HG02852 (cell line): ENCODE results near the gene PLBD1.

Experiments
- ATAC-seq: cut with Tn5 transposase; IDR thresholded peaks from one replicate; pipeline ENCODE4 v1.9.1; 2021; ENCODE audit warnings: mild to moderate bottlenecking, moderate library complexity; ENCODE audit not compliant: unreplicated experiment

Gene PLBD1

DNA sequence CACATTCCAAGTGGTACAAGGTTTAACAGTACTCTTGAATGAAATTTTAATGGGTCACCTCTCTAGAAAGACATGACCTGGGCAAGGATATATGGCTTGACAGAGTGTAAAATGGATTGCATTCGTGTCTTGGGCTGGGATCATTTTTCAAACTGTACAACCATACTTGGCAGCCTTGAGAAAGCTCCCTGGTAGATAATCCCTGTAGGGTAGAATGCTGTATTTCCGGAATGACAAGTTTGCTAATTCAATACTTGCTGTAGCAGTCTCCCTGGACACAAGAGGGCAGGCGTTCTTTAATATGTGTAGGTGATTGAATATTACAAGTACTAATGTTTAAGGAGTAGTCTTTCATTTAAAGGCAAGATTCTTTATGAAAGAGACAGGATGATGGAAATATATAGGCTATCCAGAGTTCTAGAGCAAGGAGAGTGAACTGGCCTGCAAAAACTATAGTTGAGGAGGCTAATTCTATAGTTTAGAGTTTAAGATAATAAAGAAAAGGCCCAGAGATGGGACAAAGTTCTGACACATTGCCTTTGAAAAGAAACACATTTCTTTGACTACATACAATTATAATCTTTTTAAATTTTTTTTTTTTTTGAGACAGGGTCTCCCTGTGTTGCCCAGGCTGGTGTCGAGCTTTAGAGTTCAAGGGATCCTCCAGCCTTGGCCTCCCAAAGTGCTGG is 53.4 kb downstream of the PLBD1 start:
- no peak for ATAC-seq

DNA sequence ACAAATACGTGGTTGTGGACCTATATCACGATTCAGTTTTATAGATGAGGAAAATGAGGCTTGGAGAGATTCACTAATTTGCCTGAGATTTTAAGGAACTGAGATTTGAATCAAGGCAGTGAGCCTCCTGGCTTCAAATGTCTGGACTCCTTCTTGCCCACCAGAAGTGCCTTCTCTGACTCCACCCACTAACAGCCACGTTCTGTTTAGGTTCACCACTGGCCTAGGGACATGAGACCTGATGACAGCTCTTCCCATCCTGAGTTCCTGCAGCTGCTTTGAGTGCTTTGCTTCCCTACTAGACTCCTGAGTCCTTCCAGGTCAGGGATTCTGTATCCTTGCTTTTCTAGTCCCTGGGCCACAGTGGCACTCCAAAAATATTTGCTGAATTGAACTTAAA is 57.1 kb downstream of the PLBD1 start:
- ATAC-seq, result no peak

DNA sequence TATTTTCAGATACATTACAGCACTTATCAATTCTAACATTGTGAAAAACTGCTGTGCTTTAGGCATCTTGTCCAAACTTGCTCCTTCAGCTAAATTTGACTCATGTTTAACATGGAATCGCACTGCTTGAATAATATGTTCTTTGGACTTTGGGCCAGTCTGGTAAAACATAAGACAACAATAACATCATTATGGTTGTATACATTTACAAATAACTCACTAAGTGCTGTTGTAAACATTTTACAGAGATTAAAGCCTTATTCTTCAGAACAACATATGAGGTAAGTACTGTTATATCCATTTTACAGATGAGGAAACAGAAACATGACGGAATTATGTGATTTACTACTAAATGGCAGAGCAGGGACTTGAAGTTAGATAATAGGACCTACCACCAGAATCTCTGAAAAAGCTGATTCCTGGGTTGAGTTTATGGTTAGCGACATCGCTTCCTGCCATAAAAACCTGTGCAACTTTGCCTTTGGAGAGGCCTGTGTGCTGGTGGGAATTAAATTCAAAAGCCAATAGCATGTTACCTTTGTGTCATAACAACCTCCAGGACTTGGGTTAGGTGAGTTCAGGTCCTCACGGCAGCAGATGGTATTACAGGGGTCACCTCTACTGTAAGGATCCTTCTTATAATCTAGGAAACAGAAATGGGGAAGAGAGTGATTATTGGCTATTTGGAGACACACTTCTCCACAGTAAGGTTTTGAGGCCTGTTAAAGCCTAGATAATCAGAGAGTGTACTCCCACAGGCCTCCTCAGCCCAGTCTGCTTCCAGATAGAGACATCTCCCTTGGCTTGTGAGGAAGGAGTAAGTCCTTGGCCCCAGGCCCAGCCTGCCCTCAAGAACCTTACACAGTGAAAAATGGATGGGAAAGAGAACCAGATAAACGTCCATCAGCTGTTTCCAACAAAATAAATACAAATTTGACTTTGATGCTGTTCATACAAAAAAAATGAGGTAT is 61.8 kb downstream of the PLBD1 start:
- ATAC-seq, result no peak

DNA sequence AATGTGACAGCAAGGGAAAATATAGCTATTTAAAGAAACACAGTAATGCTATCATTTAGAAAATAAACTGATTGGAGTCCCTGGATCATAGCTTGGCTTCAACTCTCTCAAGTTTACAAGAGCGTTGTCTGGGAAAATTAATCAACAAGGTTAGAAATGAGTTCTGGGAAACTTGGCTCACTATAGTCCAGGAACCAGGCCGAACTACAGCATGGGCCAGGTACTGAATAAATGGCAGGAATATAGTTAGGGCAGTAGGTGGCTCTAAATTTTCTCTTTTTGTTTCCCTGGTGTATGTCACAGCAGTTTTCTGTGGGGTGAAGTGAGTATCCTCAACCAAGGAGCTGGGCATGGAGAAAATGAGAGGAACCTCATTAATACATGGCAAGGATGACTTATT is 72.4 kb downstream of the PLBD1 start:
- ATAC-seq, result no peak

DNA sequence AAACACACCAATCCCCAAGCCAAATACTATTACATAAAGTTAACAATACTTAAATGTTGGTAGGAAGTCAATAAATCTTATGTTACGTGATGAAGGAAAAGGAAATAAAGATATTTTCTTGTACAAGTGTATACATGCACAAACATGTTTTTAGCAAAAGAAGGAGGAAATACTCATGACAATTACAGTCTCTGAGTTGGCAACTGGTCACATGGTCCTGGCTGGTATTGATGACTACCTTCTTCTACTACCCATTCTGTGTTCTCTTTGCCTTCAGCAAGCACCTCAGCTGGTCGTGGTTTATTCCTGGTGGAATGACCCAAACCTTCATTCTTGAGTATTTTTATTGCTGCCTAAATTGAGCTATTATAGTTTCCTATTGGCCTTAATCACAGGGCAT is 84.8 kb downstream of the PLBD1 start:
- no peak for ATAC-seq

DNA sequence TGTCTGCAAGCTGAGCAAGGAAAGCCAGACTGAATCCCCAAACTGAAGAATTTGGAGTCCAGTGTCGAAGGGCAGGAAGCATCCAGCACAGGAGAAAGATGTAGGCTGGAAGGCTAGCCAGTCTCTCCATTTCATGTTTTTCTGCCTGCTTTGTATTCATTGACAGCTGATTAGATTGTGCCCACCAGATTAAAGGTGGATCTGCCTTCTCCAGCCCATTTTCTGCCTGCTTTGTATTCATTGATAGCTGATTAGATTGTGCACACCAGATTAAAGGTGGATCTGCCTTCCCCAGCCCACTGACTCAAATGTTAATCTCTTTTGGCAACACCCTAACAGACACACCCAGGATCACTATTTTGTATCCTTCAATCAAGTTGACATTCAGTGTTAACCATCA is 85.3 kb downstream of the PLBD1 start:
- ATAC-seq, result no peak

DNA sequence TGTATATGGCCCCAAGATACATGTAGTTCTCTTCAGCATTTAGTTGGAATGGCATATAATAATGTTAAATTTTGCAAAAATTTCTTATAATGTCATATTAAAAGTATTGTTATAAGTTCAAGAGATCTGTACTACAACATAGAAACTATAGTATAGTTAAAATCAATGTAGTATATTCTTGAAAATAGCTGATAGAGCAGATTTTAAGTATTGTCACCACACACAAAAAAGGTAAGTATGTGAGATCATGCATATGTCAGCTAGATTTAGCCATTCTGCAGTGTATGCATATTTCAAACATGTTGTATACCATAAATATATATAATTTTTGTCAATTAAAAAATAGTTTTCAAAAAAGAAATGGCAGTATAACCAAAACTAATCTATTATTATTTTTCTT is 86.5 kb downstream of the PLBD1 start:
- no peak for ATAC-seq

DNA sequence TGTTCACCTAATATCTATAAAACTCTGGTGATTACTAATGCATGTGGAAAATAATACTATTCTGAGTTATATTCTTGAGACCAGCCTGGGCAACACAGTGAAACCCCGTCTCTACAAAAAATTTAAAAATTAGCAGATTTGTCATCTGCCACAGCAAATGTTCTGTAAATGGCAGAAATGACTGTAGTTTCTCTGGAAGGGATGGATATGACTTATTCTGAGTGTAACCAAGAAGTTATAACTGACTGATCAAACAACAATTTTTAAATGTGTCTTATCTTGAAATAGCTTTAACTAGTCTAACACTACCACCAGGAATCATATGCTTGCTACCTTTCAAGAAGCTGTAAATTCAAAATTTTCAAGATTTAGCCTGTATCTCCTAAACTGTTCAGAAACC is 88.7 kb downstream of the PLBD1 start:
- ATAC-seq, result no peak

DNA sequence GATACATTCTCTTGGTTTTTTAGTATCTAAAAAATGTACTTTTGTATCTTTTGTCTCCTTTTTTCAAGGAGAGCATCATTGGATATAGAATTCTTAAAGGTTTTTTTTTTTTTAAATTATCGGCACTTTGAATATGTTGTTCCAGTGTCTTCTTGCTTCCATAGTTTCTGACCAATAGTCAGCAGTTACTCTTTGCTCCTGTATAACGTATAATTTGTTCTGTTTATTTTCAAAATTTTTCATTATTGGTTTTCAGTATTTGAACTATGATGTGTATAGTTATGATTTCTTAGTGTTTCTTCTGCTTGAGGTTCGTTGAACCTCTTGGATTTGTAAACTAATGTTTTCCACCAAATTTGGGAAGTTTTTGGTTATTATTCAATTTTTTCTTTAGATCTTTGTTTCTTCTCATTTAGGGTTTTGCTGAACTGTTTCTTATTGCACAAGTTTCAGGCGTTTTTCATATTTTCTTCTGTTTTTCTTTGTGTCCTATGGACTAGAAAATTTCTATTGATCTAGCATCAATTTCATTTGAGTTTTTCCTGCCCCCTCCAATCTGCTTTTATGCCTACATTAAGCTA is 93.9 kb downstream of the PLBD1 start:
- no peak for ATAC-seq

DNA sequence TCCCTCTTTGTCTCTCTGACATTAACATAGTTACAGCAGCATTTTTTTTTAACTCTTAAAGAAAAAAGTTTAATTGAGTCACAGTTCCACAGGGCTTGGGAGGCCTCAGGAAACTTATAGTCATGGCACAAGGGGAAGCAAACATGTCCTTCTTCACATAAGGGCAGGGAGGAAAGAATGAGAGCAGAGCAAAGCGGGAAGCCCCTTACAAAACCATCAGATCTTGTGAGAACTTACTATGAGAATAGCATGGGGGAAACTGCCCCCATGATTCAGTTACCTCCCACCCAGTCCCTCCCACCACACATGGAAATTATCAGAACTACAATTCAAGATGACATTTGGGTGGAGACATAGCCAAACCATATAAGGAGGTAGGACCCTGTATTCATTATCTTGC is 96.2 kb downstream of the PLBD1 start:
- ATAC-seq, result no peak

DNA sequence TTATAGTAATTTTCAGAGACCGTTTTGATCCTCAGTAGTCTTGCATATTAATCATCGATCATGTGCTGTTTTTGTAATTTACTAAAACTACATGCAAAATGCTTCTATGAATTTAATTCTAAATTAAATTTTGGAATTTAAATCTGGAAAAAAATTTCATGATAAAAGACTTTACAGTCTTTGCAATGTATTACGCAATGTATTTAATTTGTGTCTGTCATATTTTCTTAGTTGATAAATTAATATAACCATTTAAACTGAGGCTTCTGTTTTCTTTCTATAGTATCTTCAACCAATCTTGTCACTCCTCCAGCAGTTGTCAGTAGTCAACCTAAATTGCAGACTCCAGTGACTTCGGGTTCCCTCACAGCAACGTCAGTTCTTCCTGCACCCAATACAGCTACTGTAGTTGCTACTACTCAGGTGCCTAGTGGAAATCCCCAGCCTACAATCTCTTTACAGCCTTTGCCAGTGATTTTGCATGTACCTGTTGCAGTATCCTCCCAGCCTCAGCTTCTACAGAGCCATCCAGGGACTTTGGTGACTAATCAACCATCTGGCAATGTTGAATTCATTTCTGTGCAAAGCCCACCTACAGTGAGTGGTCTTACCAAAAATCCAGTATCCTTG is 107.4 kb downstream of the PLBD1 start:
- no peak for ATAC-seq

DNA sequence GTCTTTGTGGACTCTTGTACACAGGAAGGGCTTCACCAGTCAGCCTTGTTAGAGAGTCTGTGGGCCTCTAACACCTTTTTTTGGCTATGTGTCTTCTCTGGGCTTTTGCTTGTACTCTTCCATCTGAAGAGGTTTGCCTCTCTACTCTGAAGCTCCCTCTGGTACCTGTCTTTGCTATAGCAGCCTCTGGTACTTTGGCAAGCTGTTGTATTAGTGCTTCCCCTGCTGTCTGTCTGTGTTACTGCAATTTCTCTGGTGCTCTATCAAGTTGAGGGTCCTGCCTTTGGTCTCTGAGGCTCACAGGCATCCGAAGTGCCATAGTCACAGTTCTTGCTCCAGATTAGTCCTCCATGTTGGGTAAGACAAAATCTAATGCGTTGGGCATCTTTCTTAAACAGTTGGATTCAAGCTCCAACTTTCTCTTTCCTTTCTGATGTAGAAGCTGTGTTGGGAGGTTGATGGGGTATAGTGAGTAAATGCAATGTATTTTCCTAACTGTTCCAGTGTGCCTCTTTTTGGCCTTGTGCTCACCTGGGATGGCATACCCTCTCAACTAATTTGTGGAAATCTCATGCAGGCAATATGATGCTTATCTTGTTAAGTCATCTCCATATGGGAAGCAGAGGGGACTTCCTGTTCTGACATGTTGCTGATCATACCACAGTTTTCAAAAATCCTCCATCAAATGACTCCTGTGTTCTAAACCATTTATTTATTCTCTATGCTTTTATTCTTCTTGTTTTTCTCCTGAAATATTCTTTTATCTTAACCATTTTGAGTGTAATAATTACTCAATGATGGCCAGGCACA is 113.4 kb downstream of the PLBD1 start:
- peak; percentile 43 for ATAC-seq
